ENCODE measurements around the gene KCNJ12.
"Not testable (repeated sequence)": the region's sequence is repeated elsewhere in the genome, so short reads cannot be mapped to it uniquely, and the experiment has no call there.

Gene KCNJ12

GRCh38 chr17:21390294-21390693 is 14.1 kb downstream of the KCNJ12 start:
- Histone ChIP-seq H3K4me1 (ENCODE audit: insufficient read depth, low read length) (no peaks in the 10 kb centered on the region), H3K27me3 (ENCODE audit: insufficient read depth, low read length) (no peaks in the 10 kb centered on the region), H3K4me3 (ENCODE audit: low read length) (no peak overlapping the region), H3K36me3 (ENCODE audit: insufficient read depth, low read length) (no peaks in the 10 kb centered on the region), H2AFZ (ENCODE audit: low read depth, low read length) (no peak overlapping the region), H3K9me3 (ENCODE audit: low read length) (no peaks in the 10 kb centered on the region)

- no peaks in the 10 kb centered on the region for H3K9me3 ChIP-seq (ENCODE audit: low read length)
- H3K27me3 ChIP-seq (ENCODE audit: insufficient read depth, low read length) = no peaks in the 10 kb centered on the region
- H3K4me1 ChIP-seq (ENCODE audit: insufficient read depth, low read length) = peaks cover 3% of the 10 kb centered on the region
- H3K4me3 ChIP-seq (ENCODE audit: low read length) = no peak overlapping the region
- no peaks in the 10 kb centered on the region for H3K36me3 ChIP-seq (ENCODE audit: insufficient read depth, low read length)
- H2AFZ ChIP-seq (ENCODE audit: low read depth, low read length) = no peak overlapping the region
These were observed 16.1 kb downstream of the KCNJ12 start for GRCh38 chr17:21392266-21392665.

GRCh38 chr17:21394265-21394664 is 18.1 kb downstream of the KCNJ12 start:
- Histone ChIP-seq H3K27me3 (ENCODE audit: insufficient read depth, low read length) (no peaks in the 10 kb centered on the region), H3K4me1 (ENCODE audit: insufficient read depth, low read length) (peaks cover 13% of the 10 kb centered on the region), H2AFZ (ENCODE audit: low read depth, low read length) (no peak overlapping the region), H3K9me3 (ENCODE audit: low read length) (no peaks in the 10 kb centered on the region), H3K36me3 (ENCODE audit: insufficient read depth, low read length) (no peaks in the 10 kb centered on the region), H3K4me3 (ENCODE audit: low read length) (no peak overlapping the region)

- no peak overlapping the region for H2AFZ ChIP-seq (ENCODE audit: low read depth, low read length)
- H3K9me3 ChIP-seq (ENCODE audit: low read length) = no peaks in the 10 kb centered on the region
- H3K4me1 ChIP-seq (ENCODE audit: insufficient read depth, low read length) = peaks cover 13% of the 10 kb centered on the region
These were observed 19.6 kb downstream of the KCNJ12 start for GRCh38 chr17:21395764-21396163.

GRCh38 chr17:21396237-21396636 is 20.1 kb downstream of the KCNJ12 start:
- Histone ChIP-seq H3K4me3 (ENCODE audit: low read length) (no peak overlapping the region), H3K27me3 (ENCODE audit: insufficient read depth, low read length) (no peaks in the 10 kb centered on the region), H2AFZ (ENCODE audit: low read depth, low read length) (no peak overlapping the region), H3K36me3 (ENCODE audit: insufficient read depth, low read length) (no peaks in the 10 kb centered on the region), H3K9me3 (ENCODE audit: low read length) (no peaks in the 10 kb centered on the region), H3K4me1 (ENCODE audit: insufficient read depth, low read length) (peaks cover 15% of the 10 kb centered on the region)

More at GRCh38 chr17:21395764-21396163, 19.6 kb downstream of the KCNJ12 start:
- Histone ChIP-seq H3K36me3 (ENCODE audit: insufficient read depth, low read length) (no peaks in the 10 kb centered on the region), H3K4me3 (ENCODE audit: low read length) (no peak overlapping the region), H3K27me3 (ENCODE audit: insufficient read depth, low read length) (no peaks in the 10 kb centered on the region)

GRCh38 chr17:21397341-21398190 is 21.4 kb downstream of the KCNJ12 start:
- peaks cover 15% of the 10 kb centered on the region for H3K4me1 ChIP-seq (ENCODE audit: insufficient read depth, low read length)
- H3K36me3 ChIP-seq (ENCODE audit: insufficient read depth, low read length) = no peaks in the 10 kb centered on the region
- H3K9me3 ChIP-seq (ENCODE audit: low read length) = no peaks in the 10 kb centered on the region
- no peak overlapping the region for H3K4me3 ChIP-seq (ENCODE audit: low read length)
- H3K27me3 ChIP-seq (ENCODE audit: insufficient read depth, low read length) = no peaks in the 10 kb centered on the region
- H2AFZ ChIP-seq (ENCODE audit: low read depth, low read length) = no peak overlapping the region

GRCh38 chr17:21399474-21400186 is 23.5 kb downstream of the KCNJ12 start:
- H3K27me3 ChIP-seq (ENCODE audit: insufficient read depth, low read length) = no peaks in the 10 kb centered on the region
- no peaks in the 10 kb centered on the region for H3K9me3 ChIP-seq (ENCODE audit: low read length)
- H3K36me3 ChIP-seq (ENCODE audit: insufficient read depth, low read length) = no peaks in the 10 kb centered on the region
- no peak overlapping the region for H3K4me3 ChIP-seq (ENCODE audit: low read length)
- peaks cover 15% of the 10 kb centered on the region for H3K4me1 ChIP-seq (ENCODE audit: insufficient read depth, low read length)
- H2AFZ ChIP-seq (ENCODE audit: low read depth, low read length) = no peak overlapping the region

GRCh38 chr17:21400187-21400569 is 24.0 kb downstream of the KCNJ12 start:
- not testable (repeated sequence) for H3K27me3 ChIP-seq (ENCODE audit: insufficient read depth, low read length); H3K36me3 ChIP-seq (ENCODE audit: insufficient read depth, low read length); H3K4me3 ChIP-seq (ENCODE audit: low read length); H3K9me3 ChIP-seq (ENCODE audit: low read length); H2AFZ ChIP-seq (ENCODE audit: low read depth, low read length)
- peaks cover 15% of the 10 kb centered on the region for H3K4me1 ChIP-seq (ENCODE audit: insufficient read depth, low read length)

GRCh38 chr17:21400816-21401593 is 24.8 kb downstream of the KCNJ12 start:
- peaks cover 15% of the 10 kb centered on the region for H3K4me1 ChIP-seq (ENCODE audit: insufficient read depth, low read length)
- no peak overlapping the region for H3K4me3 ChIP-seq (ENCODE audit: low read length)
- no peak overlapping the region for H2AFZ ChIP-seq (ENCODE audit: low read depth, low read length)
- no peaks in the 10 kb centered on the region for H3K36me3 ChIP-seq (ENCODE audit: insufficient read depth, low read length)
- no peaks in the 10 kb centered on the region for H3K27me3 ChIP-seq (ENCODE audit: insufficient read depth, low read length)
- no peaks in the 10 kb centered on the region for H3K9me3 ChIP-seq (ENCODE audit: low read length)

GRCh38 chr17:21402166-21402571 is 26.0 kb downstream of the KCNJ12 start:
- peaks cover 12% of the 10 kb centered on the region for H3K4me1 ChIP-seq (ENCODE audit: insufficient read depth, low read length)
- H3K9me3 ChIP-seq (ENCODE audit: low read length); H2AFZ ChIP-seq (ENCODE audit: low read depth, low read length); H3K27me3 ChIP-seq (ENCODE audit: insufficient read depth, low read length); H3K4me3 ChIP-seq (ENCODE audit: low read length); H3K36me3 ChIP-seq (ENCODE audit: insufficient read depth, low read length): not testable (repeated sequence)

GRCh38 chr17:21402926-21403325 is 26.8 kb downstream of the KCNJ12 start:
- not testable (repeated sequence) for H3K4me3 ChIP-seq (ENCODE audit: low read length); H3K36me3 ChIP-seq (ENCODE audit: insufficient read depth, low read length); H3K4me1 ChIP-seq (ENCODE audit: insufficient read depth, low read length); H3K9me3 ChIP-seq (ENCODE audit: low read length); H2AFZ ChIP-seq (ENCODE audit: low read depth, low read length); H3K27me3 ChIP-seq (ENCODE audit: insufficient read depth, low read length)

- H3K4me3 ChIP-seq (ENCODE audit: low read length); H3K9me3 ChIP-seq (ENCODE audit: low read length); H3K4me1 ChIP-seq (ENCODE audit: insufficient read depth, low read length); H3K36me3 ChIP-seq (ENCODE audit: insufficient read depth, low read length); H3K27me3 ChIP-seq (ENCODE audit: insufficient read depth, low read length); H2AFZ ChIP-seq (ENCODE audit: low read depth, low read length): not testable (repeated sequence)
These were observed 27.9 kb downstream of the KCNJ12 start for GRCh38 chr17:21404106-21404505.

GRCh38 chr17:21404539-21404938 is 28.4 kb downstream of the KCNJ12 start:
- H3K9me3 ChIP-seq (ENCODE audit: low read length); H3K4me1 ChIP-seq (ENCODE audit: insufficient read depth, low read length); H3K27me3 ChIP-seq (ENCODE audit: insufficient read depth, low read length); H3K36me3 ChIP-seq (ENCODE audit: insufficient read depth, low read length); H2AFZ ChIP-seq (ENCODE audit: low read depth, low read length); H3K4me3 ChIP-seq (ENCODE audit: low read length): not testable (repeated sequence)
